ENCODE results near the gene PIP5K1B. TPM values are rescaled to one million over a fixed set of nuclear protein-coding genes. Genes with fewer than 3 reads are reported as not detected.

PIP5K1B gene
- total RNA-seq, 1 donor from 2014 or later: under 0.01 TPM

GRCh38 chr9:68905129-68905528 is 200.1 kb downstream of the PIP5K1B start:
- DNase-seq (ENCODE audit: low read depth in 2 of 2): no peak

GRCh38 chr9:68907910-68908309 is 202.9 kb downstream of the PIP5K1B start:
- no peak for DNase-seq (ENCODE audit: low read depth in 2 of 2)

GRCh38 chr9:68912561-68912960 is 207.5 kb downstream of the PIP5K1B start:
- no peak for DNase-seq (ENCODE audit: low read depth in 2 of 2)

DNA sequence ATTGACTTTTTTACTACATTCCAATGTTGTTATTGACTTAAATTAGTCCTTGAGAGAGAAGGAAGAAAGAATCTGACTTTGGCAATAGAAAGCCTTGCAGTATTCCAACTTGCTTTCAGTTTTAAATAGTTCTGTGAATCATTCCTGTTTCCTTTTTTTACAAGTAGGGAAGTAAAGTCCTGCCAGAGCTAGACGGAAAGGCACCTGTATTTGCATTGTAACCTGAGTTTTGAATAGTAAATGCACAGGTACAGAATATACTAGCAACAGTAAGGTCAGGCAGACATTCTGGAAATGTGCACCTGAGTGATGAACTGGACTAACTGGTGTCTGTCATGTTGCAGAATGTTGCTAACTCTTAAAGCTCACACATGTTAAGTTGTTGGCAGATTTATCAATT is 208.0 kb downstream of the PIP5K1B start:
- DNase-seq (ENCODE audit: low read depth in 2 of 2): no peak

DNA sequence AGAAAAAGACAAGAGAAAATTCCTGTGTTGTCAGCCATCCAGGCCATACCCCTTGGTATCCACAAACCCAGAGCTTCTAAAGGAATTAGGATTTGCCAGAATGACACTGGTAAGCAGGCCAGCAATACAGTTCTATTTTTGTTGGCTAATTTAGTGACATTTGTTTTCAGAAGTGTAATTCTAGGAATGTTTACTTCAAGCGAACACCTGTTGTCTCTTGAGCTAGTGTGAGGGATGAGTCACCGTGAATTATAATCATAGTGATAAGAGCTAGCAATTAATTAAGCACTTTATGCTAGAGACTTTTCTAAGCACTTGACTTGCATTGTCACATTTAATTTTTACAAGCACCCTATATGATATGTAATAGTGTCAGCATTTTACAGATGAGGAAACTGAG is 209.7 kb downstream of the PIP5K1B start:
- no peak for DNase-seq (ENCODE audit: low read depth in 2 of 2)

DNA sequence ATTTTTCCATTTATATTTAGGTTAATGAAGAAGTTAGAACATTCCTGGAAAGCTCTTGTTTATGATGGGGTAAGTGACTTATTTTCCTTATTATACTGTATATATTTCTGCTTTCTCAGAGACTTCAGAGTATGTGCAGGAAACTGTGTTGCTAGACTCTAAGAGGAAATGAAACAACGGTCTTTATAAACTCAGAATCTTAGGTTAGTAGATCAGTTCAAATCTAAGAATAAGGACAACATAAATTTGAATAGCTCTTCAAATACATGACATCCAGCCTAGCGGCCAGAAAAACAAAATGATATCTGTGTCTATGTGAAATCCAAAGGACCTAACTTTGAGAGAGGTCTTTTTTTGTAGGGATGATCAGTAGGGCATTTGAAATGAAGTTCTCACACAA is 214.6 kb downstream of the PIP5K1B start:
- DNase-seq (ENCODE audit: low read depth in 2 of 2): no peak

DNA sequence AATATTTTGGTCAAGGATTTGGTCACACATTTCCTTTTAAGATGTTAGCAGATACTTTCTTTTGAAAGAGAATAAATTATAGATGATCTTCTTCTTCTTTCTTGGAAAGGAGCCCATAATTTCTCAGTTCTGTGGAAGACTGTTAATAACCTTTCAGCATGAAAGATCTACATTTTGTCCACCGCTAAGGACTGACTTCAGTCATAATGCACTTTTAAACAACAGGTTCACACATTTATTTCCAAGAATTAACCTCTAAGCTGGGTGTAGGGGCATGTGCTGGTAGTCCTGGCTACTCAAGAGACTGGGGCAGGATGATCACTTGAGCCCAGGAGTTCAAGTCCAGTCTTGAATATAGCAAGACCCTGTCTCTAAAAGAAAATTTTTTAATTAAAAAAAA is 215.9 kb downstream of the PIP5K1B start:
- no peak for DNase-seq (ENCODE audit: low read depth in 2 of 2)

DNA sequence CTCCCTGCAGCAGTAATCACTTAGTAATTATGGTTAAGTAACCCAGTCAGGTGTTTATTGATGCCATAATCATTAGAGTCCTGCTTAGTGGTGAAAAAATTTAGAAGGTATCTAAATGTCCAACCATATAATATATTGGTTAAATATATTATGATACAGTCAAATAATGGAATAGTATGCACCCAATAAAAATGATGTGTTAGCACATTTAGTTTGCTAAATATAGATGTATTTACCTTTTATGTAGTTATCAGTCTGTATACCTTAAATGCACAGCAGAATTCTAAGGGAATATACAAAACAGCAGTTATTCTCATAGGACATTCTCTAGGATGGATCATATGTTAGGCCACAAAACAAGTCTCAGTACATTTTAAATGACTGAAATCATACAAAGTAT is 218.4 kb downstream of the PIP5K1B start:
- no peak for DNase-seq (ENCODE audit: low read depth in 2 of 2)

- no peak for DNase-seq (ENCODE audit: low read depth in 2 of 2)
These were observed 220.1 kb downstream of the PIP5K1B start for GRCh38 chr9:68925175-68925574.

DNA sequence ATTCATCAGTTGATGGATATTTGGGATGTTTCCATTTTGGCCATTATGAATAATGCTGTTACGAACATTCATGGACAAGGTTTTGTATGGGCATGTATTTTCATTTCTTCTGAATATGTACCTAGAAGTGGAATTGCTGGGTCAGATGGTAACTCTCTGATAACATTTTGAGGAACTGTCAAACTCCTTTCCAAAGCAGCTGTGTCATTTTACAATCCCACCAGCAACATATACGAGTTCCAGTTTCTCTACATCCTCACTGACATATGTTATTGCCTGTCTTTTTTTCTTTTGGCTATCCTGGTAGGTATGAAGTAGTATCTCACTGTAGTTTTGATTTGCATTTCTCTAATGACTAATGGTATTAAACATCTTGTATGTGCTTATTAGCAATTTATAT is 222.1 kb downstream of the PIP5K1B start:
- DNase-seq (ENCODE audit: low read depth in 2 of 2): no peak

GRCh38 chr9:68931821-68932220 is 226.8 kb downstream of the PIP5K1B start:
- DNase-seq (ENCODE audit: low read depth in 2 of 2): no peak

DNA sequence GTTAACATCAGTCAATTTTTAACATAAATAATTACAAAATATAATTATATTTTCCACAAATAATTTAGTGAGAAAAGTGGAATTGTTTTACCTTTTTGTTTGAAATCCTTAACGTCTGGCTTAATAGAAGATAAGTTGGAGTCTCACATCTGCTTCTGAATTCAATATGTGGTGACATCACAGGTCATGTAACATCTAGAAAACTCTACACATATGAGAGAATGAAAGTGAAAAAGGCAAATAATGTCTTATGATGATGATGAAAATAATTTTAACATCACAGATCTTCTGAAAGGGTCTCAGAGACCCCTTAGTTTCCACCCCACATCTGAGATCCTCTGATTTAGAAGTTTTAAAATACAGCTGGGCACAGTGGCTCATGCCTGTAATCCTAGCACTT is 227.4 kb downstream of the PIP5K1B start:
- DNase-seq (ENCODE audit: low read depth in 2 of 2): no peak

- DNase-seq (ENCODE audit: low read depth in 2 of 2): no peak
These were observed 228.6 kb downstream of the PIP5K1B start for GRCh38 chr9:68933434-68934328.

DNA sequence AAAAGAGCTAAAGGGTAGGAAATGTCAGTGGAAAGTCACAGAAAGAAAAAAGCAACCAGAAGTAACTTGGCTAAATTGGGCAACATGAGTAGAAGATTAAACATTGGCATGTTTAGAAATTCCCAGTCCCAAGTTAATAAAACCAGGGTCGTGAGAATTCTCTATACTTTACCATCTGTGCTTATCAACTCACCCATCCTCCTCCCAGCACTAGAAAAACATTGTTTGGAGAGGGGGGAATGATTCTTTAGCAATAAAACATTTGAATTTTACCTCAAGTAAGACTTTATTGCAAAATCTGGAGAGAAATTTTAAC is 229.2 kb downstream of the PIP5K1B start:
- no peak for DNase-seq (ENCODE audit: low read depth in 2 of 2)

GRCh38 chr9:68940573-68940972 is 235.5 kb downstream of the PIP5K1B start:
- DNase-seq (ENCODE audit: low read depth in 2 of 2): no peak

GRCh38 chr9:68941780-68942459 is 236.9 kb downstream of the PIP5K1B start:
- no peak for DNase-seq (ENCODE audit: low read depth in 2 of 2)

DNA sequence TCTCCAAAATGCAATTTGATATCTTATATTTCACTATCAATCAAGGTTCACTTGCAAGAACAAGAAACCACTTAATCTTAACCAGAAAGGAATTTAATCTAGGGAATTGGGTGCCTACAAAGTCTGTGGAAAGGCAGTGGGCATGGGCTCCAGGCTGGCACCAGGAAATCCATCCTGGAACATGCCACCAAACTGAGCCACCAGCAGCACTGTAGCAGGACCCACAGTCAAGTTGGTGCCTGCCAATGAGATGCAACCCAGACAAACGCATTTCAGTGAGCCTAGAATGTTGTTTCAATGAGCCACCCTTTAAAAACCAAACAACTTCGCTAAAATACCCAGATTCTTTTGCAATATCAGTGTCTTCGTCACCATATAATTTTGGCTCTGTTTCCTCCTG is 237.8 kb downstream of the PIP5K1B start:
- no peak for DNase-seq (ENCODE audit: low read depth in 2 of 2)

DNA sequence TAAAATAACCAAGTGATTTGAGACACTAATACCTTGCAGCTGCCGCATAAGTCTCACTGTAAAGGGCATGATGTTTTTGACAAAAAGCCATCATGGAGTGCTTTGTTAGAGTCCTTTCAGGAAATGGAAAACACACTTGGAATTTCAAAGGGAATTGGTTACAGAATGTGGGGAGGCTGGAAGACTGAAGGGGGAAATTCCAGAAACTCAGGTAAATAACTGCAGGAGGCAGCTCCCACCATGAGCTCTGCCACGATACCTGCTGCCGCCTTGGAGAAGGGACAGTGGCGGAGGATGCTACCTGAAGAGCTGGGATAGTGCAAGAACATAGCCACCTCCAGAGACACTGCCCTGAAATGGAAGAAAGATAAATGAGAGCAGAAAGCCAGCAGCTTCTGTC is 242.0 kb downstream of the PIP5K1B start:
- DNase-seq (ENCODE audit: low read depth in 2 of 2): no peak

DNA sequence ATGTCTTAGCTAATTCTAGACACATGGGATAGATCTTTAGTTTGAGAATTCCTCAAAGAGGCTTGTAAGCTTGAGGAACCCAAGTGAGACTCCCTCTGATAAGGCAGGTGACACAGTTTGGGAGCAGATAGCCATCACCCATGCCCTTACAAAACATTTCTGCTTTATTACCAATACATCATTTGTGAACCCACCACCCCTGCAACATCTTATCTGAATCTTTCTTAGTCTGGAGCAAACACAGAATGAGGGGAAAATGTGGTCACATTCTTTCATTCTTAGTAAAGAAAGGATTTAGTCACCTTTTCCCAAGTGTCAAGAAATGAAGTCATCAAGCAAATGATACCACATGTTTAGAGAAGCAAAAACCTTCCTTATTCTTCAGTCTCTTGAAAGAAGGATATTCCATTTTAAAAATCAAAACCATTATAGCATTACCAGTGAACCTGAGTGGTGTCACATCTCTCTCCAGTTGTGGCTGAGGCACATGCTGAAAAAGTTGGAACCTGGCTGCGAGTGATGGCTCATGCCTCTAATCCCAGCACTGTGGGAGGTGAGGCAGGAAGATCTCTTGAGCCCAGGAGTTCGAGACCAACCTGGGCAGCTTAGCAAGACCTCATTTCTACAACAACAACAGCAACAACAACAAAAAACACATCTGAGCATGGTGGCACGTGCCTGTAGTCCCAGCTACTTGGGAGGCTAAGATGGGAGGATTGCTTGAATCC is 243.0 kb downstream of the PIP5K1B start:
- DNase-seq (ENCODE audit: low read depth in 2 of 2): no peak

- DNase-seq (ENCODE audit: low read depth in 2 of 2): peak in 1 of 2 donors; percentile 28
These were observed 244.4 kb downstream of the PIP5K1B start for GRCh38 chr9:68949271-68950000.

- DNase-seq (ENCODE audit: low read depth in 2 of 2): no peak
These were observed 245.1 kb downstream of the PIP5K1B start for GRCh38 chr9:68950188-68950587.

GRCh38 chr9:68950689-68951088 is 245.6 kb downstream of the PIP5K1B start:
- DNase-seq (ENCODE audit: low read depth in 2 of 2): no peak
